ENCODE data around the gene GNRHR. TPM values are rescaled to one million over a fixed set of nuclear protein-coding genes. Genes with fewer than 3 reads are reported as not detected.
"Not testable (repeated sequence)": the region's sequence is repeated elsewhere in the genome, so short reads cannot be mapped to it uniquely, and the experiment has no call there.

The GNRHR gene
- total RNA-seq, 2 experiments from 2014 or later = not detected

- ChIA-PET CTCF (interaction anchor here (1.3 kb wide), 1 partner anchor 9 kb away, joined by 6 read pairs; no protein-coding TSS in a partner anchor), POLR2A (no interaction called here)
- H3K4me1 Mint-ChIP-seq (ENCODE audit: low read depth) = no peaks in the 10 kb centered on the region
- no peaks in the 10 kb centered on the region for H3K27me3 Mint-ChIP-seq
- H3K9me3 Mint-ChIP-seq = no peaks in the 10 kb centered on the region
- no peaks in the 10 kb centered on the region for H3K36me3 Mint-ChIP-seq
- DNase-seq = no peak
- intact Hi-C loops (cut with micrococcal nuclease) = no loop called here
- H3K27ac Mint-ChIP-seq = no peak overlapping the region
- no peak overlapping the region for H3K4me3 Mint-ChIP-seq
Observed at GRCh38 chr4:67755974-67756373, 1.8 kb upstream of the GNRHR start.

DNA sequence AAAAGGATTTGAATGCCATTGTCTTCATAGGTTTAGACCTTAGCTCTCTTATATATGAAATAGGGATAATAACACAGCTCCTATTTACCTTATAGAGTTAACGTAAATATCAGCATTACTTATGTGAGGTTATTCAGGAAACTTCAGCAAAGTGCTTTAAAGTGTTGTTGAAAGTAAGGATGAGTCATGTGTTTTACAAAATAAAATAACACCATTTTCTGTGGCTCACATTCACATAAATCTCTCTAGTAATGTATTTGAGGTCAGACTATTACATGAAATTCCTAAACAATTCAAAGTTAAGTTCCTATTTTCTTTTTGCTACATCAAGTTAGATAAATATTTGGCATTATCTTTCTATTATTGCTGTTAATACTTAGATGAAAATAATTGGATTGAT, 2.9 kb downstream of the GNRHR start:
- Mint-ChIP-seq H3K27ac (no peak overlapping the region), H3K4me3 (no peak overlapping the region), H3K27me3 (no peaks in the 10 kb centered on the region), H3K9me3 (no peaks in the 10 kb centered on the region), H3K36me3 (no peaks in the 10 kb centered on the region), H3K4me1 (ENCODE audit: low read depth) (peaks cover 8% of the 10 kb centered on the region)
- ChIA-PET CTCF (no interaction called here), POLR2A (no interaction called here)
- DNase-seq = no peak
- intact Hi-C loops (cut with micrococcal nuclease) = no loop called here

GRCh38 chr4:67750691-67751090, 3.5 kb downstream of the GNRHR start:
- peaks cover 8% of the 10 kb centered on the region for H3K4me1 Mint-ChIP-seq (ENCODE audit: low read depth)
- no peaks in the 10 kb centered on the region for H3K9me3 Mint-ChIP-seq
- ChIA-PET POLR2A (no interaction called here), CTCF (no interaction called here)
- no peaks in the 10 kb centered on the region for H3K36me3 Mint-ChIP-seq
- intact Hi-C loops (cut with micrococcal nuclease) = no loop called here
- H3K27ac Mint-ChIP-seq = no peak overlapping the region
- no peaks in the 10 kb centered on the region for H3K27me3 Mint-ChIP-seq
- DNase-seq = no peak
- no peak overlapping the region for H3K4me3 Mint-ChIP-seq

- ChIA-PET CTCF (interaction anchor here (1.1 to 1.4 kb wide), 3 partner anchors 12 to 162 kb away, joined by 3 to 4 read pairs (median 4); no protein-coding TSS in a partner anchor), POLR2A (no interaction called here)
- no peak overlapping the region for H3K4me3 Mint-ChIP-seq
- DNase-seq = no peak
- no peaks in the 10 kb centered on the region for H3K36me3 Mint-ChIP-seq
- intact Hi-C loops (cut with micrococcal nuclease) = loop anchor here (5.0 to 10.0 kb wide), 3 partner anchors 163 to 426 kb away; partner anchors contain the start of gene CENPC
- H3K27me3 Mint-ChIP-seq = no peaks in the 10 kb centered on the region
- H3K4me1 Mint-ChIP-seq (ENCODE audit: low read depth) = peaks cover 8% of the 10 kb centered on the region
- H3K27ac Mint-ChIP-seq = no peak overlapping the region
- H3K9me3 Mint-ChIP-seq = no peaks in the 10 kb centered on the region
Observed at GRCh38 chr4:67749286-67749685, 4.9 kb downstream of the GNRHR start.

DNA sequence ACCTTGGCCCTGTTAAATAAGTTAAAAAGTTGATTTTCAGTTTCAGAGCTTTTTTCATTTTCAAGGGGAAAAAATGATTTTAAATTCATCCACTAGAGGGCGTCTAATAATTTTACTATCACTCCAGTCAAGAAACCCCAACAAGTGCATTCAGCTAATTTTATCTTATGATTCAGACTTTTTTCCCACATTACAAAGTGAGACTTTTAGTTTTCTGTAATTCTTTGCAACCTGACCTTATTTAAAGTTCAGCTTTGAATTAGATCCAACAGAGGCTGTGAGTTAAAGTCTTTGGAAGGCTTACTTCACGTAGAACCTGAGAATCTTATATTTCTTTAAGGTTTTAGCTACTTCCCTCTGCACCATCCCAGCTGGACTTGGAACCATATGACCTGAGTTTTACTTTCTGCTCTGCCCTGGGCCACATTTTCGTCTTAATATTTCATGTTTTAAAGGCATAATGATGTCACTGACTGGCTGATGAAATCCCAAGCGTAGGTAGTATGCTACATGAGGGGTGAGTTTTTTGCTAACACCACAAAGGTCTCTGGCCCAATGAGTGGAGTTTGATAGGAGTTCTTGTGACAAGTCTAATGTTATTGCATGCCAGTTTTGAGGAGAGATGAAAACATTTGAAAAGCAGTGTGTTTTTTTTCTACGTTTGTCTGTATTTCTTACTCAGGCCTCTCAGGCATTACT, 7.2 kb downstream of the GNRHR start:
- intact Hi-C loops (cut with micrococcal nuclease) = loop anchor here (2.0 to 10.0 kb wide), 4 partner anchors 46 to 428 kb away; partner anchors contain the start of genes CENPC and UBA6
- Mint-ChIP-seq H3K4me1 (ENCODE audit: low read depth) (peaks cover 9% of the 10 kb centered on the region), H3K9me3 (no peaks in the 10 kb centered on the region), H3K36me3 (no peaks in the 10 kb centered on the region), H3K27me3 (no peaks in the 10 kb centered on the region), H3K27ac (no peak overlapping the region), H3K4me3 (no peak overlapping the region)
- CTCF ChIA-PET = interaction anchor here (0.7 to 3.4 kb wide), 32 partner anchors 8 to 630 kb away, joined by 3 to 23 read pairs (median 4); partner anchors contain the start of gene UBA6
- POLR2A ChIA-PET = interaction anchor here (1.0 kb wide), 1 partner anchor 46 kb away, joined by 3 read pairs; the partner anchor contains the start of gene UBA6
- no peak for DNase-seq

DNA sequence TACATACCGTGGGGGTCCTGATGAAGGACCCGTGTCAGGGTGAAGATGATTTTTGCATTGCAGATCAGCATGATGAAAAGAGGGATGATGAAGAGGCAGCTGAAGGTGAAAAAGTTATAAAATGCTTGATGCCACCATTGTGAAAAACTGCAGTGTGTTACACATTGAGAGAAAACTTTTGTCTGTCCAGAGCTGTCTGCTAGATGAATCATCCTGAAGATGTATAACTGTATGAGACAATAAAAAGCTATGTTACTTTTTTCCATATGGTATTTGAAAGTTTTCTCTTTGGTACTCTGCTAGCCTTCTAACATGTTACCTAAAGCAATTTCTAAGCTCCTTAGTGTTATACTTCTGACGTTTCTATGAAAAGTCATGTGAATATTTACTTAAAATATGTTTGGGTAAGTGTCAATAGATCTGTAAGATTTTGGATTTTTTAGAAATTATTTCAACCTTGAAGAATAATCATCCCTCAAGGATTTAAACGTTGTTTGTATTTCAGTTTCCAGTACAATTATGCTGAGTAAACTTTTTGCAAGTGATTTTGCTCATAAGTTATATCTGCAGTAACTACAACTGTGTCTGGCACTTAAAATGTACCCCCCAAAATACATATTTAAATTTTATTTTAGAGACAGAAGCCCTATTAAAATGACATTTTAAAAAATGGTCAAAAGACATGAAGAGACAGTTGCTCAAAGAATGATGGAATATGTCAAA, 9.5 kb downstream of the GNRHR start:
- Mint-ChIP-seq H3K27ac (no peak overlapping the region), H3K4me3 (no peak overlapping the region), H3K9me3 (no peaks in the 10 kb centered on the region), H3K36me3 (no peaks in the 10 kb centered on the region), H3K4me1 (ENCODE audit: low read depth) (peaks cover 9% of the 10 kb centered on the region), H3K27me3 (no peaks in the 10 kb centered on the region)
- DNase-seq = no peak
- intact Hi-C loops (cut with micrococcal nuclease) = loop anchor here (5.0 to 10.0 kb wide), 3 partner anchors 168 to 430 kb away; partner anchors contain the start of gene CENPC
- ChIA-PET POLR2A (no interaction called here), CTCF (interaction anchor here (1.2 to 3.4 kb wide), 4 partner anchors 9 to 167 kb away, joined by 3 to 23 read pairs (median 7); partner anchors contain the start of gene UBA6)

DNA sequence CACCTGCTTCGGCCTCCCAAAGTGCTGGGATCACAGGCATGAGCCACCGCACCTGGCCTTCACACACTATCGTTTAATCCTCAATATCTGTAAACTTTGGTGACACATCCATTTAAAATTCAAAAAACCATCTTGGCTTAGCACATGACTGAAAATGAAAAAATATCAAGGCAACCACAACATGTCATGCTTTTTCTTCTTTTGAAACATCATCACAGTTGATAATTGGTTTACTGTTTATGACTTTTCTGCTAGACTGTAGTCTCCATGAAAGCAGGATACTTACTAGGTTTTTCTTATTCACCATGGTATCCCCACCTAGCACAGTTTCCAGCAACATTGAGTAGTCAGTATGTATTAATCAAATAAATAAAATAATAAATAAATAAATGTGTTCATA, 11.0 kb downstream of the GNRHR start:
- Mint-ChIP-seq H3K36me3 (no peaks in the 10 kb centered on the region), H3K9me3 (no peaks in the 10 kb centered on the region), H3K27ac (no peak overlapping the region), H3K4me1 (ENCODE audit: low read depth) (peaks cover 9% of the 10 kb centered on the region), H3K4me3 (no peak overlapping the region), H3K27me3 (no peaks in the 10 kb centered on the region)
- ChIA-PET CTCF (no interaction called here), POLR2A (no interaction called here)
- intact Hi-C loops (cut with micrococcal nuclease) = loop anchor here (1.0 to 10.0 kb wide), 2 partner anchors 27 to 432 kb away; no protein-coding TSS in a partner anchor
- no peak for DNase-seq

GRCh38 chr4:67736262-67736661, 17.9 kb downstream of the GNRHR start:
- Mint-ChIP-seq H3K36me3 (peaks cover 8% of the 10 kb centered on the region), H3K4me1 (ENCODE audit: low read depth) (no peaks in the 10 kb centered on the region), H3K27ac (no peak overlapping the region), H3K4me3 (no peak overlapping the region), H3K9me3 (no peaks in the 10 kb centered on the region), H3K27me3 (no peaks in the 10 kb centered on the region)
- intact Hi-C loops (cut with micrococcal nuclease) = no loop called here
- no peak for DNase-seq
- ChIA-PET POLR2A (no interaction called here), CTCF (interaction anchor here (1.7 kb wide), 1 partner anchor 10 kb away, joined by 6 read pairs; no protein-coding TSS in a partner anchor)

GRCh38 chr4:67735325-67735724, 18.9 kb downstream of the GNRHR start:
- DNase-seq = no peak
- ChIA-PET POLR2A (no interaction called here), CTCF (interaction anchor here (0.9 to 1.7 kb wide), 2 partner anchors 11 to 176 kb away, joined by 3 to 6 read pairs; no protein-coding TSS in a partner anchor)
- Mint-ChIP-seq H3K4me3 (no peak overlapping the region), H3K27ac (no peak overlapping the region), H3K27me3 (no peaks in the 10 kb centered on the region), H3K4me1 (ENCODE audit: low read depth) (no peaks in the 10 kb centered on the region), H3K9me3 (no peaks in the 10 kb centered on the region), H3K36me3 (peaks cover 11% of the 10 kb centered on the region)
- intact Hi-C loops (cut with micrococcal nuclease) = no loop called here

DNA sequence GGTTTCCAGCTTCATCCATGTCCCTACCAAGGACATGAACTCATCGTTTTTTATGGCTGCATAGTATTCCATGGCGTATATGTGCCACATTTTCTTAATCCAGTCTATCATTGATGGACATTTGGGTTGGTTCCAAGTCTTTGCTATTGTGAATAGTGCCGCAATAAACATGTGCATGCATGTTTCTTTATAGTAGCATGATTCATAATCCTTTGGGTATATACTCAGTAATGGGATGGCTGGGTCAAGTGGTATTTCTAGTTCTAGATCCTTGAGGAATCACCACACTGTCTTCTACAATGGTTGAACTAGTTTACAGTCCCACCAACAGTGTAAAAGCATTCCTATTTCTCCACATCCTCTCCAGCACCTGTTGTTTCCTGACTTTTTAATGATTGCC, 23.7 kb downstream of the GNRHR start:
- H3K9me3 Mint-ChIP-seq; H3K27me3 Mint-ChIP-seq; H3K27ac Mint-ChIP-seq; DNase-seq; intact Hi-C loops (cut with micrococcal nuclease); H3K4me3 Mint-ChIP-seq; POLR2A ChIA-PET; CTCF ChIA-PET: not testable (repeated sequence)
- Mint-ChIP-seq H3K4me1 (ENCODE audit: low read depth) (peaks cover 10% of the 10 kb centered on the region), H3K36me3 (peaks cover 22% of the 10 kb centered on the region)

DNA sequence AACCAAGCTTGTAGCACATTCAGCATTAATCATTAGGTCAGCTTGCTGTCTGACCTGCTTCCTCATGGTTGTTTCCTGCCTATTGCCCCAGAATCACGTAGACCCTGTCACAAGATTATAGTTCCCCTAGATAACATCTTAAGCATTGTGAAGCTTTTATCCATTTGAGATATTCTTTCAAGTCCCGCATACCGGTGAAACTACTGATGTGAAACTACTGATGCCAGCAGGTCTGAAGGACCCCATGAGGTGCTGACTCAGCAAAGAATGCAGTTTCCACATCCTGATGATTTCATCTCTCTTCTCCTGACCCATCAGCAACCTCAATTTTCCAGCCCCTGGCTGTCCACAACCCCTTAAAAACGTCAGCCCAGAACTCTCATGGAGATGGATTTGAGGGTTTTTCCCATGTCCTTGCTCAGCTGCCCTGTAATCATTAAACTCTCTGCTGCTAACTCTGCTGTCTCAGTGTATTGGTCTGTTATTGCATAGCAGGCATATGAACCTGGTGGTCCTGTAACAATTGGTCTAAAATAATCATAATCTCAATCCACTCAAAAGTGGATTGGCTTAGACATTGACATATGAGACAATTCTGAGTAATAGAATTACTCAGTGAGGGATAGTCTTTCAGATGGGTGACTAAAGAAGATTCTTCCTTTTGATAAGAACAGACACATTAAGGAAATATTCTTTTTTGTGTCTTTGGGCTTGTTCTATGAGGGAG, 26.9 kb downstream of the GNRHR start:
- ChIA-PET POLR2A (no interaction called here), CTCF (no interaction called here)
- no peak for DNase-seq
- peaks cover 5% of the 10 kb centered on the region for H3K9me3 Mint-ChIP-seq
- no peak overlapping the region for H3K27ac Mint-ChIP-seq
- peaks cover 20% of the 10 kb centered on the region for H3K36me3 Mint-ChIP-seq
- intact Hi-C loops (cut with micrococcal nuclease) = no loop called here
- no peak overlapping the region for H3K4me3 Mint-ChIP-seq
- H3K27me3 Mint-ChIP-seq = no peaks in the 10 kb centered on the region
- H3K4me1 Mint-ChIP-seq (ENCODE audit: low read depth) = peaks cover 10% of the 10 kb centered on the region

DNA sequence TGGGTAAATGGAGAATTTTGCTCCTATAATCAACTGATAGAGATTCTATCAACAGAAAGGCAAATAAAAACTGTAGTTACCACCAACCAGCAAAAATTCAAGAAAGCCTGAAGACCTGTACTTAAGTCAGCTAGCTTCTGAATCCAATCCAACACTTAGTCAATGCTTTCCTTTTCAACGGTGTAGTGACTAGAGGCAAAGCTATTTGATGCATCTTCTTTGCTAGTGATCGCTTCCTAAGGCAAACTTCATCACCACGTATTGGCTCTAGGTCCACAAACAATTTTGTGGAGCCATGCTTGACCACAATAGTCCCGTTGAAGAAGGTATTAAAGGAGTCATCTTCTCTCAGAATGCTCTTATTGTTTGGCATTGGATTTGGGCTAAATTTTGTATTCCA, 28.2 kb downstream of the GNRHR start:
- peaks cover 5% of the 10 kb centered on the region for H3K9me3 Mint-ChIP-seq
- peaks cover 20% of the 10 kb centered on the region for H3K36me3 Mint-ChIP-seq
- H3K4me1 Mint-ChIP-seq (ENCODE audit: low read depth) = peaks cover 10% of the 10 kb centered on the region
- CTCF ChIA-PET = interaction anchor here (1.4 kb wide), 1 partner anchor 21 kb away, joined by 5 read pairs; no protein-coding TSS in a partner anchor
- no peaks in the 10 kb centered on the region for H3K27me3 Mint-ChIP-seq
- no peak overlapping the region for H3K27ac Mint-ChIP-seq
- H3K4me3 Mint-ChIP-seq = no peak overlapping the region
- intact Hi-C loops (cut with micrococcal nuclease) = no loop called here
- no peak for DNase-seq
- POLR2A ChIA-PET = no interaction called here
